H1 (cell line): Measurements from ENCODE around the gene DYRK1A.

Source experiments
- CBX8 ChIP-seq: fragments of 300-800, 300-1000 bp; sonication (generic); IDR thresholded peaks from 2 replicates; pipeline ENCODE4 v1.7.1; 2016; ENCODE audit warnings: low read depth, low read length, borderline replicate concordance
- EP300 ChIP-seq, 2 experiments: IDR thresholded peaks; 1 replicate in 1 of 2; 2 replicates in 1 of 2; pipeline ENCODE4 v1.6.1; 2011 to 2012; ENCODE audit warnings: low read depth in 2 of 2, low read length in 2 of 2, mild to moderate bottlenecking in 2 of 2, borderline replicate concordance in 1 of 2, inconsistent platforms in 1 of 2, moderate library complexity in 1 of 2
- POLR2AphosphoS5 ChIP-seq: IDR thresholded peaks from 2 replicates; pipeline ENCODE4 v1.6.1; 2011; ENCODE audit warnings: low read depth, low read length
- TCF12 ChIP-seq: IDR thresholded peaks from 2 replicates; pipeline ENCODE4 v1.6.1; 2011; ENCODE audit warnings: low read depth, mild to moderate bottlenecking, low read length
- TF ChIP-seq, protein P1 (sequence below), 3 experiments: IDR thresholded peaks; 1 replicate in 2 of 3; 2 replicates in 1 of 3; pipeline versions ENCODE4 v1.5.1 to v1.6.1; 2011; ENCODE audit warnings: low read length in 3 of 3, mild to moderate bottlenecking in 3 of 3, inconsistent platforms in 2 of 3, low read depth in 1 of 3, moderate library complexity in 1 of 3; ENCODE audit not compliant: insufficient read depth in 1 of 3; ENCODE audit errors: control extremely low read depth in 1 of 3

- TF ChIP-seq POLR2AphosphoS5 (no peak), EP300 (IDR thresholded peaks at IDR 0.05; ENCODE audit: borderline replicate concordance in 1 of 2, low read depth in 2 of 2, low read length in 2 of 2) (no peak), CBX8 (no peak), TCF12 (no peak)
- TF ChIP-seq, protein P1, sequence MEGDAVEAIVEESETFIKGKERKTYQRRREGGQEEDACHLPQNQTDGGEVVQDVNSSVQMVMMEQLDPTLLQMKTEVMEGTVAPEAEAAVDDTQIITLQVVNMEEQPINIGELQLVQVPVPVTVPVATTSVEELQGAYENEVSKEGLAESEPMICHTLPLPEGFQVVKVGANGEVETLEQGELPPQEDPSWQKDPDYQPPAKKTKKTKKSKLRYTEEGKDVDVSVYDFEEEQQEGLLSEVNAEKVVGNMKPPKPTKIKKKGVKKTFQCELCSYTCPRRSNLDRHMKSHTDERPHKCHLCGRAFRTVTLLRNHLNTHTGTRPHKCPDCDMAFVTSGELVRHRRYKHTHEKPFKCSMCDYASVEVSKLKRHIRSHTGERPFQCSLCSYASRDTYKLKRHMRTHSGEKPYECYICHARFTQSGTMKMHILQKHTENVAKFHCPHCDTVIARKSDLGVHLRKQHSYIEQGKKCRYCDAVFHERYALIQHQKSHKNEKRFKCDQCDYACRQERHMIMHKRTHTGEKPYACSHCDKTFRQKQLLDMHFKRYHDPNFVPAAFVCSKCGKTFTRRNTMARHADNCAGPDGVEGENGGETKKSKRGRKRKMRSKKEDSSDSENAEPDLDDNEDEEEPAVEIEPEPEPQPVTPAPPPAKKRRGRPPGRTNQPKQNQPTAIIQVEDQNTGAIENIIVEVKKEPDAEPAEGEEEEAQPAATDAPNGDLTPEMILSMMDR (IDR thresholded peaks at IDR 0.05; ENCODE audit: control extremely low read depth in 1 of 3, insufficient read depth in 1 of 3, low read depth in 1 of 3, low read length in 3 of 3), result no peak
Observed at GRCh38 chr21:37529649-37530048, 163.1 kb downstream of the DYRK1A start.
